Measurements from ENCODE around the gene F7. TPM values are rescaled to one million over a fixed set of nuclear protein-coding genes. Genes with fewer than 3 reads are reported as not detected.
"Not testable (repeated sequence)": the region's sequence is repeated elsewhere in the genome, so short reads cannot be mapped to it uniquely, and the experiment has no call there.

F7 gene
- total RNA-seq = 1 to 10 TPM in 1 of 4 donors, under 1 TPM in 1, not detected in 2; 0.20 to 1.2 TPM

- intact Hi-C loops (cut with DNase I; ENCODE audit: low total_unique reads) (no loop called here), in situ Hi-C loops (cut with MboI; ENCODE audit: low sequenced_read_pairs in 4 of 4) (no loop called here)
- Histone ChIP-seq H3K4me3 (no peak within 1 kb of the TSS), H3K27me3 (peaks cover 10 to 22% (median 21%) of the 10 kb centered on the region in 3 donors), H3K4me1 (no peaks in the 10 kb centered on the region), H3K9me3 (no peaks in the 10 kb centered on the region), H3K36me3 (no peaks in the 10 kb centered on the region), H3K27ac (no peak within 1 kb of the TSS)
- DNase-seq (no peak), ATAC-seq (no peak)
- TF ChIP-seq CTCF (IDR thresholded peaks at IDR 0.05 in 4 of 5, conservative IDR thresholded peaks at IDR 0.05 in 1 of 5) (no peak), POLR2A (IDR thresholded peaks at IDR 0.05) (no peak)
Measured at GRCh38 chr13:113105032-113105920, at the start of gene F7. Gene F7, plus strand, starts transcription at chr13:113105791. Its CDS starts 51 bp downstream, at chr13:113105842.

- Histone ChIP-seq H3K4me3 (no peak overlapping the region), H3K4me1 (no peaks in the 10 kb centered on the region), H3K36me3 (no peaks in the 10 kb centered on the region), H3K27me3 (peaks cover 0 to 7% (median 0%) of the 10 kb centered on the region in 3 donors), H3K9me3 (no peaks in the 10 kb centered on the region), H3K27ac (no peak overlapping the region)
- TF ChIP-seq CTCF (IDR thresholded peaks at IDR 0.05 in 4 of 5, conservative IDR thresholded peaks at IDR 0.05 in 1 of 5) = no peak
- no peak for TF ChIP-seq POLR2A (IDR thresholded peaks at IDR 0.05)
- in situ Hi-C loops (cut with MboI; ENCODE audit: low sequenced_read_pairs in 4 of 4) = no loop called here
- intact Hi-C loops (cut with DNase I; ENCODE audit: low total_unique reads) = no loop called here
- no peak for ATAC-seq
- DNase-seq = no peak
Measured at GRCh38 chr13:113057084-113057483, 48.5 kb upstream of the F7 start.

- ATAC-seq = not testable (repeated sequence)
Measured at GRCh38 chr13:113057559-113057958, 48.0 kb upstream of the F7 start.

GRCh38 chr13:113058129-113058987, 47.2 kb upstream of the F7 start:
- Histone ChIP-seq H3K27me3 (peaks cover 0 to 5% (median 0%) of the 10 kb centered on the region in 3 donors), H3K9me3 (no peaks in the 10 kb centered on the region), H3K36me3 (no peaks in the 10 kb centered on the region), H3K4me3 (no peak overlapping the region), H3K27ac (no peak overlapping the region), H3K4me1 (no peaks in the 10 kb centered on the region)
- DNase-seq (no peak), ATAC-seq (no peak)
- in situ Hi-C loops (cut with MboI; ENCODE audit: low sequenced_read_pairs in 4 of 4) (no loop called here), intact Hi-C loops (cut with DNase I; ENCODE audit: low total_unique reads) (no loop called here)
- TF ChIP-seq POLR2A (IDR thresholded peaks at IDR 0.05) (no peak), CTCF (IDR thresholded peaks at IDR 0.05 in 4 of 5, conservative IDR thresholded peaks at IDR 0.05 in 1 of 5) (no peak)

More at GRCh38 chr13:113057559-113057958, 48.0 kb upstream of the F7 start:
- intact Hi-C loops (cut with DNase I; ENCODE audit: low total_unique reads); H3K4me1 ChIP-seq; H3K9me3 ChIP-seq; H3K4me3 ChIP-seq; H3K27me3 ChIP-seq; H3K36me3 ChIP-seq; DNase-seq; in situ Hi-C loops (cut with MboI; ENCODE audit: low sequenced_read_pairs in 4 of 4); H3K27ac ChIP-seq: not testable (repeated sequence)
